HG03565 (cell line): ENCODE measurements around the gene PGPEP1.
"Not testable (repeated sequence)": the region's sequence is repeated elsewhere in the genome, so short reads cannot be mapped to it uniquely, and the experiment has no call there.

Source experiments
- ATAC-seq: cut with Tn5 transposase; IDR thresholded peaks from one replicate; pipeline ENCODE4 v1.9.1; 2021; ENCODE audit warnings: mild to moderate bottlenecking, moderate library complexity; ENCODE audit not compliant: unreplicated experiment

Gene PGPEP1

GRCh38 chr19:18330868-18331267 lies 9.5 kb upstream of the PGPEP1 start:
- ATAC-seq = no peak

GRCh38 chr19:18332917-18333530 lies 7.4 kb upstream of the PGPEP1 start:
- ATAC-seq = no peak

GRCh38 chr19:18333680-18334079 lies 6.7 kb upstream of the PGPEP1 start:
- ATAC-seq = no peak

- no peak for ATAC-seq
Measured at GRCh38 chr19:18336121-18336520, 4.3 kb upstream of the PGPEP1 start.

GRCh38 chr19:18338541-18338940 lies 1.9 kb upstream of the PGPEP1 start:
- ATAC-seq = no peak

GRCh38 chr19:18339723-18340122 lies 675 bp upstream of the PGPEP1 start:
- no peak for ATAC-seq

GRCh38 chr19:18340990-18341868 lies 831 bp downstream of the PGPEP1 start:
- ATAC-seq = no peak

GRCh38 chr19:18342090-18342632 lies 1.8 kb downstream of the PGPEP1 start:
- no peak for ATAC-seq

GRCh38 chr19:18344582-18344950 lies 4.2 kb downstream of the PGPEP1 start:
- no peak for ATAC-seq

- ATAC-seq = no peak
Measured at GRCh38 chr19:18345296-18345695, 4.9 kb downstream of the PGPEP1 start.

- no peak for ATAC-seq
Measured at GRCh38 chr19:18346091-18346490, 5.7 kb downstream of the PGPEP1 start.

- ATAC-seq = no peak
Measured at GRCh38 chr19:18348171-18348570, 7.8 kb downstream of the PGPEP1 start.

- not testable (repeated sequence) for ATAC-seq
Measured at GRCh38 chr19:18348818-18349339, 8.5 kb downstream of the PGPEP1 start.

- ATAC-seq = no peak
Measured at GRCh38 chr19:18349524-18350128, 9.2 kb downstream of the PGPEP1 start.

- ATAC-seq = no peak
Measured at GRCh38 chr19:18350490-18350889, 10.1 kb downstream of the PGPEP1 start.

- ATAC-seq = no peak
Measured at GRCh38 chr19:18351544-18351943, 11.1 kb downstream of the PGPEP1 start.

- no peak for ATAC-seq
Measured at GRCh38 chr19:18353378-18354005, 13.1 kb downstream of the PGPEP1 start.

GRCh38 chr19:18354743-18355142 lies 14.3 kb downstream of the PGPEP1 start:
- not testable (repeated sequence) for ATAC-seq

- no peak for ATAC-seq
Measured at GRCh38 chr19:18357041-18357440, 16.6 kb downstream of the PGPEP1 start.

GRCh38 chr19:18361646-18362045 lies 21.2 kb downstream of the PGPEP1 start:
- ATAC-seq = no peak

- ATAC-seq = no peak
Measured at GRCh38 chr19:18362934-18363542, 22.6 kb downstream of the PGPEP1 start.
